Neuronal stem cell (in vitro differentiated cells): Measurements from ENCODE around the gene WASHC4.

Experiments used
- DNase-seq: peaks from one replicate; pipeline ENCODE4 v3.0.0-alpha.2; 2013; ENCODE audit warnings: low spot score
- H2AFZ ChIP-seq: one replicate; pipeline ENCODE4 v1.6.1; 2013; ENCODE audit warnings: mild to moderate bottlenecking, low read length, inconsistent platforms
- H2AK5ac ChIP-seq: 2 replicates; pipeline ENCODE4 v1.6.1; 2013; ENCODE audit warnings: low read depth, mild to moderate bottlenecking, inconsistent platforms, low read length, moderate library complexity, mixed read lengths
- H2BK120ac ChIP-seq: 2 replicates; pipeline ENCODE4 v1.6.1; 2013; ENCODE audit warnings: low read depth, mild to moderate bottlenecking, inconsistent platforms, low read length, moderate library complexity, mixed read lengths
- H2BK12ac ChIP-seq: one replicate; pipeline ENCODE4 v1.6.1; 2013; ENCODE audit warnings: low read length, inconsistent platforms
- H2BK15ac ChIP-seq: 2 replicates; pipeline ENCODE4 v1.6.1; 2013; ENCODE audit warnings: mild to moderate bottlenecking, low read length, inconsistent platforms, mixed read lengths
- H2BK5ac ChIP-seq: one replicate; pipeline ENCODE4 v1.6.1; 2013; ENCODE audit warnings: inconsistent platforms, mild to moderate bottlenecking, low read length, moderate library complexity
- H3K14ac ChIP-seq: one replicate; pipeline ENCODE4 v1.6.1; 2013; ENCODE audit warnings: low read length, inconsistent platforms
- H3K18ac ChIP-seq: 2 replicates; pipeline ENCODE4 v1.6.1; 2013; ENCODE audit warnings: low read length, inconsistent platforms
- H3K23ac ChIP-seq: 2 replicates; pipeline ENCODE4 v1.6.1; 2013; ENCODE audit warnings: low read depth, mild to moderate bottlenecking, mixed read lengths, low read length, inconsistent platforms; ENCODE audit not compliant: poor library complexity
- H3K27ac ChIP-seq: replicated peaks from 3 replicates; pipeline ENCODE4 v1.5.1; 2013; ENCODE audit warnings: low read length, inconsistent platforms
- H3K27me3 ChIP-seq, 3 experiments: 2 replicates each; pipeline ENCODE4 v1.6.1; 2013; ENCODE audit warnings: low read length in 3 of 3, mild to moderate bottlenecking in 2 of 3, inconsistent platforms in 1 of 3, low read depth in 1 of 3, mixed read lengths in 1 of 3, moderate library complexity in 1 of 3; ENCODE audit not compliant: control insufficient read depth in 3 of 3, insufficient read depth in 3 of 3
- H3K36me3 ChIP-seq, 2 donors: replicated peaks in 1 of 2; 2 replicates each; pipeline ENCODE4 v1.6.1; 2013; ENCODE audit warnings: low read length in 2 of 2; ENCODE audit not compliant: control insufficient read depth in 2 of 2, insufficient read depth in 2 of 2
- H3K4ac ChIP-seq: 2 replicates; pipeline ENCODE4 v1.6.1; 2013; ENCODE audit warnings: inconsistent platforms, mild to moderate bottlenecking, low read length, moderate library complexity
- H3K4me1 ChIP-seq, 2 donors: 1 replicate in 1 of 2; 2 replicates in 1 of 2; pipeline ENCODE4 v1.6.1; 2013; ENCODE audit warnings: low read length in 2 of 2, low read depth in 1 of 2; ENCODE audit not compliant: control insufficient read depth in 2 of 2, insufficient read depth in 1 of 2
- H3K4me2 ChIP-seq: one replicate; pipeline ENCODE4 v1.6.1; 2013; ENCODE audit warnings: mild to moderate bottlenecking, low read length, inconsistent platforms; ENCODE audit not compliant: insufficient read depth, poor library complexity, severe bottlenecking
- H3K4me3 ChIP-seq, 2 donors: 2 replicates each; pipeline ENCODE4 v1.5.1; 2013; ENCODE audit warnings: low read length in 2 of 2, mild to moderate bottlenecking in 2 of 2, inconsistent platforms in 1 of 2, moderate library complexity in 1 of 2
- H3K79me1 ChIP-seq: one replicate; pipeline ENCODE4 v1.6.1; 2013; ENCODE audit warnings: low read depth, mild to moderate bottlenecking, inconsistent platforms, low read length, moderate library complexity
- H3K9ac ChIP-seq: one replicate; pipeline ENCODE4 v1.6.1; 2013; ENCODE audit warnings: mild to moderate bottlenecking, low read depth, low read length, inconsistent platforms; ENCODE audit not compliant: poor library complexity
- H3K9me3 ChIP-seq, 2 donors: replicated peaks in 1 of 2; 2 replicates each; pipeline versions ENCODE3 to v1.6.1; 2013; ENCODE audit warnings: low read length in 2 of 2, mild to moderate bottlenecking in 2 of 2, inconsistent platforms in 1 of 2, low read depth in 1 of 2, mixed read lengths in 1 of 2, moderate library complexity in 1 of 2; ENCODE audit not compliant: control insufficient read depth in 2 of 2, insufficient read depth in 1 of 2
- H4K8ac ChIP-seq: one replicate; pipeline ENCODE4 v1.6.1; 2013; ENCODE audit warnings: low read depth, mild to moderate bottlenecking, inconsistent platforms, low read length, moderate library complexity
- H4K91ac ChIP-seq: one replicate; pipeline ENCODE4 v1.6.1; 2013; ENCODE audit warnings: low read length, low read depth, mild to moderate bottlenecking, inconsistent platforms; ENCODE audit not compliant: poor library complexity
- WGBS, 2 donors: extraction: QIAGEN DNeasy Blood & Tissue Kit; methylation state at CpG; one replicate each; pipeline ENCODE4 v1.1.7; 2013; ENCODE audit warnings: missing lambda C conversion rate in 2 of 2, mixed read lengths in 1 of 2; ENCODE audit not compliant: insufficient read length in 2 of 2, insufficient replicate concordance in 1 of 2; ENCODE audit errors: extremely low coverage in 2 of 2; 5-methylcytosine and 5-hydroxymethylcytosine counted together

WASHC4 gene

DNA sequence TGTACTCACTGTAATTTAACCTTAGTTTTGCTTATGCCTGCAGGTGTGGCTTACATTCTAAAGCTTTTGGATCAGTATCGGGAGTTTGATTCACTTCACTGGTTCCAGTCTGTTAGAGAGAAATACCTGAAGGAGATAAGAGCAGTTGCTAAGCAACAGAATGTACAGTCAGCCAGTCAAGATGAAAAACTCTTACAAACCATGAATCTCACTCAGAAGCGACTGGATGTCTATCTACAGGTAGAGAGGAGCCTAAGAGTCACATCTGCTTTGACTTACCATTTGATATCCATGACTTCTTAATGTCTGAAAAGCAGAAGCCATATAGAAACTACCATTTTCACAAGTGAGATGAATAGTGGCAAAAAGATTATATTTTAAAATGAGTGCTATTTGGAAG lies 56.5 kb downstream of the WASHC4 start:
- Histone ChIP-seq H2AK5ac (no peak overlapping the region), H3K9me3 (no peaks in the 10 kb centered on the region), H3K4me3 (no peak overlapping the region), H3K27ac (no peak overlapping the region), H3K23ac (no peak overlapping the region), H2BK5ac (no peak overlapping the region), H2AFZ (no peak overlapping the region), H3K27me3 (no peaks in the 10 kb centered on the region), H2BK15ac (no peak overlapping the region), H4K91ac (no peak overlapping the region), H4K8ac (no peak overlapping the region), H3K18ac (no peak overlapping the region), H3K4ac (no peak overlapping the region), H3K4me2 (no peak overlapping the region), H3K9ac (no peak overlapping the region), H3K79me1 (no peaks in the 10 kb centered on the region), H3K36me3 (peaks cover 0 to 99% of the 10 kb centered on the region in 2 donors), H3K14ac (no peak overlapping the region), H2BK12ac (no peak overlapping the region), H3K4me1 (no peaks in the 10 kb centered on the region), H2BK120ac (no peak overlapping the region)
- no CpG with 5 or more reads among the region's 2 CpGs for WGBS, 2 donors
- no peak for DNase-seq

DNA sequence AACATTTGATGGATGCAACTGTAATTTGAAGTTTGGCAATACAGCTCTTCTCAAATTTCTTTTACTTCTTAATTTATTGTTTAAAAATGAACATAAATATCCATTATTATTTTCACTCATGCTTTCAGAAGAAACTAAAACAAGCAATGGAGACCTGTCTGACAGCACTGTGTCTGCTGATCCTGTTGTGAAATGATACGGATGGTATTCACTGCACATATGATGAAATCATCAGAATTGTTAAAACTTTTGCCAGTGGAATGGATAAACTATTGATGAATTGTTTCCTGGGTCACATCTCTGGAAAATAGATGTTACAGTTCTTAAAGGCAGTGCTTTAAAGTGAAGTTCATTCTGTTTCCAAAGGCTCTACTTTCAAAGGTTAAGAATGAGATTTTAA lies 59.2 kb downstream of the WASHC4 start:
- H2BK12ac ChIP-seq: no peak overlapping the region
- no peak overlapping the region for H4K91ac ChIP-seq
- H3K18ac ChIP-seq: no peak overlapping the region
- no peak overlapping the region for H3K9ac ChIP-seq
- H3K36me3 ChIP-seq: peaks cover 0 to 98% of the 10 kb centered on the region in 2 donors
- H3K27me3 ChIP-seq: no peaks in the 10 kb centered on the region
- no peak overlapping the region for H4K8ac ChIP-seq
- no peak overlapping the region for H2BK5ac ChIP-seq
- H3K27ac ChIP-seq: no peak overlapping the region
- H3K79me1 ChIP-seq: no peaks in the 10 kb centered on the region
- H3K23ac ChIP-seq: no peak overlapping the region
- no peak for DNase-seq
- no CpG with 5 or more reads among the region's 1 CpG for WGBS, 2 donors
- H3K9me3 ChIP-seq: no peaks in the 10 kb centered on the region
- H2BK120ac ChIP-seq: no peak overlapping the region
- H3K4ac ChIP-seq: no peak overlapping the region
- no peak overlapping the region for H3K4me2 ChIP-seq
- H3K4me3 ChIP-seq: no peak overlapping the region
- no peak overlapping the region for H2BK15ac ChIP-seq
- H3K14ac ChIP-seq: no peak overlapping the region
- H2AFZ ChIP-seq: no peak overlapping the region
- H2AK5ac ChIP-seq: no peak overlapping the region
- H3K4me1 ChIP-seq: no peaks in the 10 kb centered on the region

DNA sequence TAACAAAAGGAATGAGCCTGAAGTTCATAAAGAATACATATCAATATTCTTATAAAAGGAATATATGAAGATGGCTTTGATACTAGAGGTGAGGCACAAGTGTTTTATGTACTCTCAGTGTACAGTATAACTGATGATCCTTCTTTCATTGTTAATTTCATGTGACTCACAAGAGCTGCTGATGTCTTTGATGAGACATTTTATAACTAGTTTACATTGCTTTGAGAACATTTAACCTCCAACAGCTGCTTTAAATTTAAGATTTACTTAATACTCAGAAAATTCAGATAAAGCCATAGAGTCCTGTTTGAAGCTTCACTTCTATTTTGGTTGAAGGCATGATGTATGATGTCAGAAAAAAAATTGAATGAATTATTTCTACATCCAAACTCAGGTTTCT lies 59.8 kb downstream of the WASHC4 start:
- no peak overlapping the region for H2BK12ac ChIP-seq
- H2BK120ac ChIP-seq: no peak overlapping the region
- H3K79me1 ChIP-seq: no peaks in the 10 kb centered on the region
- H3K23ac ChIP-seq: no peak overlapping the region
- no peak overlapping the region for H2BK5ac ChIP-seq
- no peak for DNase-seq
- no peak overlapping the region for H3K4me3 ChIP-seq
- peaks cover 0 to 98% of the 10 kb centered on the region in 2 donors for H3K36me3 ChIP-seq
- H2AFZ ChIP-seq: no peak overlapping the region
- no peak overlapping the region for H3K27ac ChIP-seq
- no peaks in the 10 kb centered on the region for H3K9me3 ChIP-seq
- no peak overlapping the region for H3K9ac ChIP-seq
- H3K27me3 ChIP-seq: no peaks in the 10 kb centered on the region
- H3K4ac ChIP-seq: no peak overlapping the region
- no peak overlapping the region for H2AK5ac ChIP-seq
- H3K4me1 ChIP-seq: no peaks in the 10 kb centered on the region
- no peak overlapping the region for H3K18ac ChIP-seq
- H4K8ac ChIP-seq: no peak overlapping the region
- H3K14ac ChIP-seq: no peak overlapping the region
- no peak overlapping the region for H3K4me2 ChIP-seq
- H4K91ac ChIP-seq: no peak overlapping the region
- no peak overlapping the region for H2BK15ac ChIP-seq

DNA sequence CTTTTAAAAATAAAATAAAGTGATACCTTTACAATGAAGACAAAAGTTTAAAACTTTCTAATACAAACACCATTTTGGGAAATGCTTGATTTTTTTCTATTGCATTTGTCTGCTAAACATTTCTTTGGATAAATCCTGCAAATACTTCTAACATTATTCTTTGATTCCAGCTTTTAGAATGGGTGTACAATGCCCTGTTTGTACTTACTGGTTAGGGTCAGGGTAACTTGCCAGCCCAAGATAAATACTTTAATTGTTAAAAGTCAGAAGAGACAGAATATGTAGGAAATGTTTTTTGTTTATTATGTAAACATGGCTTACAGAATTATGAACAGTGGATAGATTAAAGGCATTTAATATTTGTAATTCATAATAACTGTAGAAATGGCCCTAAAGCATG lies 60.5 kb downstream of the WASHC4 start:
- no peak overlapping the region for H2BK15ac ChIP-seq
- H2BK12ac ChIP-seq: no peak overlapping the region
- no peak overlapping the region for H3K23ac ChIP-seq
- H3K4me3 ChIP-seq: no peak overlapping the region
- no peak overlapping the region for H4K8ac ChIP-seq
- no peak overlapping the region for H3K27ac ChIP-seq
- no peak overlapping the region for H3K14ac ChIP-seq
- H3K18ac ChIP-seq: no peak overlapping the region
- H3K4me2 ChIP-seq: no peak overlapping the region
- H2BK5ac ChIP-seq: no peak overlapping the region
- H2BK120ac ChIP-seq: no peak overlapping the region
- H2AK5ac ChIP-seq: no peak overlapping the region
- DNase-seq: no peak
- no peaks in the 10 kb centered on the region for H3K4me1 ChIP-seq
- no peak overlapping the region for H3K4ac ChIP-seq
- H3K36me3 ChIP-seq: peaks cover 0 to 98% of the 10 kb centered on the region in 2 donors
- H3K27me3 ChIP-seq: no peaks in the 10 kb centered on the region
- H3K79me1 ChIP-seq: no peaks in the 10 kb centered on the region
- H3K9me3 ChIP-seq: no peaks in the 10 kb centered on the region
- no peak overlapping the region for H2AFZ ChIP-seq
- no peak overlapping the region for H4K91ac ChIP-seq
- no peak overlapping the region for H3K9ac ChIP-seq
